HEK293 (cell line): ENCODE data around the gene RBM17.

ENCODE experiments used
- CTCF ChIP-seq: fragments of 450-650 bp; formaldehyde crosslinking; IDR thresholded peaks from 2 replicates; pipeline ENCODE4 v1.5.1; 2016; ENCODE audit warnings: missing biosample characterization, missing genetic modification characterization
- EGR2 ChIP-seq: fragments of 450-650 bp; formaldehyde crosslinking; IDR thresholded peaks from 2 replicates; pipeline ENCODE4 v1.5.1; 2016; ENCODE audit warnings: low read depth, missing biosample characterization, missing genetic modification characterization
- HOXC10 ChIP-seq: sonication (generic); formaldehyde crosslinking; IDR thresholded peaks from 2 replicates; pipeline ENCODE4 v1.8.1; 2023; ENCODE audit warnings: mild to moderate bottlenecking, missing genetic modification reagents
- HOXD13 ChIP-seq: sonication (generic); formaldehyde crosslinking; IDR thresholded peaks from 2 replicates; pipeline ENCODE4 v1.8.0; 2022; ENCODE audit warnings: missing genetic modification reagents, borderline replicate concordance
- KLF16 ChIP-seq: fragments of 450-650 bp; formaldehyde crosslinking; IDR thresholded peaks from 2 replicates; pipeline ENCODE4 v1.5.1; 2017; ENCODE audit warnings: missing biosample characterization, missing genetic modification characterization
- PATZ1 ChIP-seq: fragments of 450-650 bp; formaldehyde crosslinking; IDR thresholded peaks from 2 replicates; pipeline ENCODE4 v1.5.1; 2016; ENCODE audit warnings: missing biosample characterization, missing genetic modification characterization
- PBX3 ChIP-seq: sonication (generic); formaldehyde crosslinking; IDR thresholded peaks from 2 replicates; pipeline ENCODE4 v1.8.1; 2022; ENCODE audit warnings: mild to moderate bottlenecking, moderate library complexity, missing genetic modification reagents
- PRDM10 ChIP-seq: fragments of 450-650 bp; formaldehyde crosslinking; IDR thresholded peaks from 2 replicates; pipeline ENCODE4 v1.5.1; 2016; ENCODE audit warnings: missing biosample characterization, missing genetic modification characterization
- ZNF133 ChIP-seq: fragments of 450-650 bp; formaldehyde crosslinking; IDR thresholded peaks from 2 replicates; pipeline ENCODE4 v1.5.1; 2016; ENCODE audit warnings: missing biosample characterization, missing genetic modification characterization
- ZNF221 ChIP-seq: fragments of 450-650 bp; formaldehyde crosslinking; IDR thresholded peaks from 2 replicates; pipeline ENCODE4 v1.5.1; 2017; ENCODE audit warnings: missing biosample characterization, missing genetic modification characterization, borderline replicate concordance
- ZNF624 ChIP-seq: fragments of 450-650 bp; formaldehyde crosslinking; IDR thresholded peaks from 2 replicates; pipeline ENCODE4 v1.5.1; 2017; ENCODE audit warnings: missing biosample characterization, missing genetic modification characterization
- TF ChIP-seq, protein P1 (sequence below): fragments of 450-650 bp; formaldehyde crosslinking; IDR thresholded peaks from 2 replicates; pipeline ENCODE4 v1.5.1; 2016; ENCODE audit warnings: missing biosample characterization, missing genetic modification characterization

DNA sequence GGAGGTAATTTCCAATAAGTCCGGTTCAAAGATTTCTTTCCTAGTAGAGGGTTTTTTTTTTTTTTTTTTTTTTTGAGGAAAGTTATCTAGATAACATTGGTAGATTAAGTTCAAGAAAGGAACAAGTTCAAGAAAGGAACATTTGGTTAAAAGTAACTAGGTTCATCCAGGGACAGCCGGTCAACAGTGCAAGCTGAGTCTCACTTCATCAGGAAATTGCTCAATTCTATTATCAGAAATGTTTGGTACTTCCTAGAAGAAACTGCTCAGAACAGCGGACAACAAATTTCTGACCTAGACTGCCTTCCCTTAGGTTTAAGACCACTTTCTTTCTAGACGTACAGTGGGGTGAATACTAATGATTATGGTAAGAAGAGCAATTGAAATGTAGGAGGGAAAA is 23.0 kb upstream of the RBM17 start:
- TF ChIP-seq, protein P1, sequence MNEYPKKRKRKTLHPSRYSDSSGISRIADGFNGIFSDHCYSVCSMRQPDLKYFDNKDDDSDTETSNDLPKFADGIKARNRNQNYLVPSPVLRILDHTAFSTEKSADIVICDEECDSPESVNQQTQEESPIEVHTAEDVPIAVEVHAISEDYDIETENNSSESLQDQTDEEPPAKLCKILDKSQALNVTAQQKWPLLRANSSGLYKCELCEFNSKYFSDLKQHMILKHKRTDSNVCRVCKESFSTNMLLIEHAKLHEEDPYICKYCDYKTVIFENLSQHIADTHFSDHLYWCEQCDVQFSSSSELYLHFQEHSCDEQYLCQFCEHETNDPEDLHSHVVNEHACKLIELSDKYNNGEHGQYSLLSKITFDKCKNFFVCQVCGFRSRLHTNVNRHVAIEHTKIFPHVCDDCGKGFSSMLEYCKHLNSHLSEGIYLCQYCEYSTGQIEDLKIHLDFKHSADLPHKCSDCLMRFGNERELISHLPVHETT, result no peak
- TF ChIP-seq ZNF133 (tag by site-specific recombination), result no peak
- TF ChIP-seq PATZ1 (tag by site-specific recombination), result no peak
- TF ChIP-seq CTCF (tag by site-specific recombination), result no peak
- TF ChIP-seq ZNF624, result no peak
- TF ChIP-seq ZNF221 (tag by site-specific recombination), result no peak
- TF ChIP-seq PRDM10 (tag by site-specific recombination), result no peak
- no peak for TF ChIP-seq PBX3
- TF ChIP-seq HOXC10 (CRISPR knock-in tag), result no peak
- no peak for TF ChIP-seq HOXD13 (CRISPR knock-in tag)
- no peak for TF ChIP-seq KLF16 (tag by site-specific recombination)
- no peak for TF ChIP-seq EGR2 (tag by site-specific recombination)
